Measurements from ENCODE around the gene WDR70.
"Not testable (repeated sequence)": the region's sequence is repeated elsewhere in the genome, so short reads cannot be mapped to it uniquely, and the experiment has no call there.

WDR70 gene

GRCh38 chr5:37654566-37654965 is 275.4 kb downstream of the WDR70 start:
- DNase-seq = not testable (repeated sequence)

DNA sequence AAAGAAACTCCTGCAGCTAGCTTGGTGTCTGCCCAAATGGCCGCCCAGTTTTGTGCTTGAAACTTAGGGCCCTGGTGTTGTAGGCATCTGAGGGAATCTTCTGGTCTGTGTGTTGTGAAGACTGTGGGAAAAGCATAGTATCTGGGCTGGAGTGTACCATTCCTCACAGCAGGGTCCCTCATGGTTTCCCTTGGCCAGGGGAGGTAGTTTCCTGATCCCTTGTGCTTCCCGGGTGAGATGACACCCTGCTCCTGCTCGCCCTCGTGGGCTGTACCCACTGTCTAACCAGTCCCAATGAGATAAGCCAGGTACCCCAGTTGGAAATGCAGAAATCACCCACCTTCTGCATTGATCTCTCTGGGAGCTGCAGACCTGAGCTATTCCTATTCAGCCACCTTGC is 277.9 kb downstream of the WDR70 start:
- DNase-seq = no peak

- no peak for DNase-seq
These were observed 279.3 kb downstream of the WDR70 start for GRCh38 chr5:37658440-37658839.

DNA sequence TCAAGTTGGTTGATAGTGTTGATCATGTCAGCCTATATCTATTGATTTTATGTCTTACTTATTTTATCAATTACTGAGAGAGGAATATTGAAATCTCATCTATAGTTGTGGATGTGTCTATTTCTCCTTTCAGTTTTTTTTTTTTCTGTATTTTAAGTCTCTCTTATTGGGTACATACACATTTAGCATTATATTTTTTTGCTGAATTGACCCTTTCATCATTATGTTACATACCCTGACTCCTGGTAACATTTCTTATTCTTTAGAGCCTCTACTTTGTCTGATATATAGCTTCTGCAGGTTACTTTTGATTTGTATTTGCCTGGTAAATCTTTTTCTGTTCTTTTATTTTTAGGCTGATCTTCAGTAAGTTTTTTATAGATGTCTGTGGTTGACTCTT is 281.2 kb downstream of the WDR70 start:
- no peak for DNase-seq

GRCh38 chr5:37661227-37661920 is 282.3 kb downstream of the WDR70 start:
- no peak for DNase-seq

DNA sequence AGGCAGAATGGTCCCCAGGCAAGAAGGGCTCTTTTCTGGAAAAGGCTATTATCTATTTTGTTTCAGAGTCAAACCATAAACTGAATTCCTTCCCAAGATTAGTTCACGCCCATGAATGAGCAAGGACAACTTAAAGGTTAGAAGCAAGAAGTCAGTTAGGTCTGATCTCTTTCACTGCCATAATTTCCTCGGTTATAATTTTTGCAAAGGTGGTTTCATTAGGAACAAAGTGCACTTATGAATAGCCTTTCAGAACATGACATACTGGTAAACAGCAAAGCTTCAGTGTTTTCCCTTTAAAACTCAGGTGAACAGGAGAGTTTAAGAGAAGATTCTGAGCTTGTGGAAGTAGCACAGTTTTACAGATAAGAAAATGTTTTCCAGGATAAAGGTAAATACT is 282.8 kb downstream of the WDR70 start:
- no peak for DNase-seq

DNA sequence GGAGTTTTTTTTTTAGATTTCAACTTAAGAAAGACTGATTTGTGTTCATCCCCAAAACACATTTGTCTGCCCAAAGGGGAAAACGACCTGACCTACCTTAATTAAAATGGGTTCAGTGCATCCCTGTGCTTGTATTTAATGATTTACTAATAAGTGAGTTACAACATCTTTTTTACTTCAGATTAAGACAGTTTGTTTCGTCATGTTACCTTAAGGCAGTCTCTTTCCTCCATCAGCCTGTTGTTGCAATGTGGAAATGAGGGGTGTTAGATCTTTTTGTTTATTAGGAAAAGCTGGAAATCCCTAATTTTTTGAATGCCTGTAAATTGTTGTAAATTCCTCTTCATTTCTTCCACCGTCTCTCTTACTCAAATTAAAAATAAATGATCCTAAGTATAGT is 283.2 kb downstream of the WDR70 start:
- DNase-seq = peak in 1 of 2 donors; percentile 13

GRCh38 chr5:37662789-37663485 is 283.8 kb downstream of the WDR70 start:
- peak in 1 of 2 donors; percentile 27 for DNase-seq

- no peak for DNase-seq
These were observed 284.4 kb downstream of the WDR70 start for GRCh38 chr5:37663538-37663937.

- no peak for DNase-seq
These were observed 285.4 kb downstream of the WDR70 start for GRCh38 chr5:37664551-37664950.

- DNase-seq = no peak
These were observed 286.2 kb downstream of the WDR70 start for GRCh38 chr5:37665272-37665671.

DNA sequence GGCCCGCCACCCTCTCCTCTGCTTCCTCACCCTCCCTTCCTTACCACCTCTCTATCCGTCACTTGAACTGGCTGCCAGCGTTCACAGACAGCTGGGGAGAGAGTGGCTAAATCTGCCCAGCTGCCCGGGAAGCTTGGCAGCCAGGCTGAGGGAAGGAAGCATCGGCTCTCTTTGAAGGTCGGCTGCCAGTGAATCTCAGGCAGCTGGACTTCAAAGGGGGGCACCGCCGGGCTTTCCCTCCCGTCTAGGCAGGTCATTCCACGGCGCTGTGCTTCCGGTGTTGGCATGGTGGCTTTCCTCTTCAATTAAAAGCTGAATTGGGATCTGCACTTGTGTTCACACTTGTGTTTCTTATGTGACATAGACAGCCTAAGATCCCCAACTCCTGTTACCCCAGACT is 286.8 kb downstream of the WDR70 start:
- DNase-seq = no peak

DNA sequence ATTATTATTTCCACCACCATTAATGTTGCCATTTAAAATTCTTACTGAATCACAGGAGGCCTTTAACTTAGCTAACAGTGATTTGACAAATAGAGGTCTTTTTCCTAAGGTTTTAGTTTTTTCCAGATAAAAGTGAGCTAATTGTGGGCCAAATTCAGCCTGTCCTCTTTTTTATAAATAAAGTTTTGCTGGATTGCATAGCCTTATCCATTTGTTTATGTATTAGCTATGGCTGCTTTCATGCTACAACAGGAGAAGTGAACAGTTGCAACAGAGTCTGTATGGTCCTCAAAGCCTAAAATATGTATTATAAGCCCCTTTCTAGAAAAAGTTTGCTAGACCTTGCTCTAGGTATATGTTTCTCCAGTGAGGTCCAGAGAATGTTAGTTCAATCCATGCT is 288.3 kb downstream of the WDR70 start:
- no peak for DNase-seq

DNA sequence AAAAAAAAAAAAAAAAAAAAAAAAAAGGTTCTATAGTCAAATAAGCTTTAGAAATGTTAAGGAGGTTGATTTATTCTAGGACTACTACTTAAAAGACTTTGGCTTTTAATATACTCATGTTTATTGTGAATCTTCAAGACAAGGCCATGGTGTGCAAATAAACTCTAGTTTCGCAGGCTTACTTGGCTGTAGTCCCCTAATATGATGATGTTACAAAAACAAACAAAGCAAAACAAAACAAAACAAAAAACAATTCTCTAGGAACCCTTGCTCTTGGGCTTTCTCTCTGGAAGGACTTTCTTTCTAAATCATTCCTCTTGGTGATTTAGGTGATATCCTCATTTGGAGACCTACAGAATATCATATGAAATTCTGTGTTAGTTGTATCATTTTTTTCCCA is 288.7 kb downstream of the WDR70 start:
- no peak for DNase-seq

GRCh38 chr5:37668524-37669047 is 289.5 kb downstream of the WDR70 start:
- DNase-seq = no peak

GRCh38 chr5:37672118-37672588 is 293.0 kb downstream of the WDR70 start:
- DNase-seq = peak; percentile 9 to 41

DNA sequence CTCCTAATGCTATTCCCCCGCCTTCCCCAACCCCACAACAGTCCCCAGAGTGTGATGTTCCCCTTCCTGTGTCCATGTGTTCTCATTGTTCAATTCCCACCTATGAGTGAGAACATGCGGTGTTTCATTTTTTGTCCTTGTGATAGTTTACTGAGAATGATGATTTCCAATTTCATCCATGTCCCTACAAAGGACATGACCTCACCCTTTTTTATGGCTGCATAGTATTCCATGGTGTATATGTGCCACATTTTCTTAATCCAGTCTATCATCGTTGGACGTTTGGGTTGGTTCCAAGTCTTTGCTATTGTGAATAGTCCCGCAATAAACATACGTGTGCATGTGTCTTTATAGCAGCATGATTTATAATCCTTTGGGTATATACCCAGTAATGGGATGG is 295.2 kb downstream of the WDR70 start:
- not testable (repeated sequence) for DNase-seq

DNA sequence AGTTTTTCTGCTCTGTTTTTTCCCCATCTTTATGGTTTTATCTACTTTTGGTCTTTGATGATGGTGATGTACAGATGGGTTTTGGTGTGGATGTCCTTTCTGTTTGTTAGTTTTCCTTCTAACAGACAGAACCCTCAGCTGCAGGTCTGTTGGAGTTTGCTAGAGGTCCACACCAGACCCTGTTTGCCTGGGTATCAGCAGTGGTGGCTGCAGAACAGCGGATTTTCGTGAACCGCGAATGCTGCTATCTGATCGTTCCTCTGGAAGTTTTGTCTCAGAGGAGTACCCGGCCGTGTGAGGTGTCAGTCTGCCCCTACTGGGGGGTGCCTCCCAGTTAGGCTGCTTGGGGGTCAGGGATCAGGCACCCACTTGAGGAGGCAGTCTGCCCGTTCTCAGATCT is 300.2 kb downstream of the WDR70 start:
- not testable (repeated sequence) for DNase-seq

GRCh38 chr5:37679903-37680302 is 300.8 kb downstream of the WDR70 start:
- not testable (repeated sequence) for DNase-seq

DNA sequence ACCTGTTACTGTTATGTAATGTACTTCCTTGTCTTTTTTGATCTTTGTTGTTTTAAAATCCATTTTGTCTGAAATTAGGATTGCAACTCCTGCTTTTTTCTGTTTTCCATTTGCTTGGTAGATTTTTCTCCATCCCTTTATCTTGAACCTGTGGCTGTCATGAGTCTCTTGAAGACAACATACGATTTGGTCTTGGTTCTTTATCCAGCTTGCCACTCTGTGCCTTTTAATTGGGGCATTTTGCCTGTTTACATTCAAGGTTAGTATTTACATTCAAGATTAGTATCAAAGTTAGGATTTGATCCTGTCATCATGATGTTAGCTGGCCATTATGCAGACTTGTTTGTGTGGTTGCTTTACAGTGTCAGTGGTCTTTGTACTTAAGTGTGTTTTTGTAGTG is 304.0 kb downstream of the WDR70 start:
- DNase-seq = no peak

DNA sequence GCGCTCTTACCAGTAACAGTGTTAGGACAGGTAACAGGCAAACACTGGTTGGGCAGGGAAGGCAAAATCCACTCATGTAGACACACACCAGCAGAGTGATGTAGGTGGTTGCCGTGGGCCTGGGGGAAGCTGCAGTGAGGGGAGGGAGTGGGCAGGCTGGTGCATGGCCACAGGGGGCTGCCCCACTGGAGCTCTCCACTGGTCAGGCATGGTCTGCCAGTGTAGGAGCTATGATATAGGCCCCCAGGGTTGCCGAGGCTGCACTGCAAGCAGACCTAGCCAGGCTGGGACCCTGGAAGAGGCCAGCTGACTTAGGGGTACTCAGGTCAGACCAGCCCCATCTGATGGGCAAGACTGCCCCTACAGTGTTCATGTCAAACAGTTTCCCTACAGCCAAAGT is 306.1 kb downstream of the WDR70 start:
- no peak for DNase-seq

DNA sequence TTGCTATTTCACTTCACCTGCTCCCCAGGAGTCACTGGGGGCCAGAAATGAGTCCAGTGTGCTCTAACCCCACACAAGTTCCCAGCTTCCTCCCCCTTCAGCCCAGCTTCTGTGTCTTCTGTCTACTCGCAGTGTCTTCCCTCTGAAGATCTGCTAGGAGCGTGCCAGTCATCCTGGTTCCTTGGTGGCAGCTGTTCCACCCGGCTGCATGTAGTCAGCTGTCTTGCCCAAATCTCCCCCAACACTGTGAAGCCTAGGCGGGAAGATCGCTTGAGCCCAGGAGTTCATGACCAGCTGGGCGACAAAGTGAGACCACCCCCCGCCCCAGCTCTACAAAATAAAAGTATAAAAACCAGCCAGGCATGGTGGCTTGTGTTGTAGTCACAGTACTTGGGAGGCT is 306.7 kb downstream of the WDR70 start:
- no peak for DNase-seq

DNA sequence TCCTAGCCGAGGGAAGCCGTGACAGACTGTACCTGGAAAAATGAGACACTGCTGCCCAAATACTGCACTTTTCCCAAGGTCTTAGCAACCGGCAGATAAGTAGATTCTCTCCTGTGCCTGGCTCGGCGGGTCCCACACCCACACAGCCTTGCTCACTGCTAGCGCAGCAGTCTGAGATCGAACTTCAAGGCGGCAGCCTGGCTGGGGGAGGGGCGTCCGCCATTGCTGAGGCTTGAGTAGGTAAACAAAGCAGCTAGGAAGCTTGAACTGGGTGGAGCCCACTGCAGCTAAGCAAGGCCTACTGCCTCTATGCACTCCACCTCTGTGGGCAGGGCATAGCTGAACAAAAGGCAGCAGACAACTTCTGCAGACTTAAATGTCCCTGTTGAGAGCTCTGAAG is 309.8 kb downstream of the WDR70 start:
- not testable (repeated sequence) for DNase-seq

DNA sequence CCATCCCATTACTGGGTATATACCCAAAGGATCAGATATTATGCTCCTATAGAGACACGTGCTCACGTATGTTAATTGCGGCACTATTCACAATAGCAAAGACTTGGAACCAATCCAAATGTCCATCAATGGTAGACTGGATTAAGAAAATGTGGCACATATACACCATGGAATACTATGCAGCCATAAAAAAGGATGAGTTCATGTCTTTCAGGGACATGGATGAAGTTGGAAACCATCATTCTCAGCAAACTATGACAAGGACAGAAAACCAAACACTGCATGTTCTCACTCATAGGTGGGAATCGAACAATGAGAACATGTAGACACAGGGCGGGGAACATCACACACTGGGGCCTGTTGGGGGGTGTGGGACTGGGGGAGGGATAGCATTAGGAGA is 315.2 kb downstream of the WDR70 start:
- DNase-seq = not testable (repeated sequence)

Measured in inflammatory macrophage treated with lipopolysaccharide for 1 hour (primary cell).